NOMO-1 treated with dmso at 0.1 percent for 144 hours (cell line): Measurements from ENCODE around the gene ZNF785.
A peak's percentile ranks its signal among the peaks of the same experiment; 100 is the strongest.
"Not testable (repeated sequence)": the region's sequence is repeated elsewhere in the genome, so short reads cannot be mapped to it uniquely, and the experiment has no call there.

ENCODE experiments used
- DNase-seq: peaks from one replicate; lab custom pipeline; 2025; ENCODE audit not compliant: unreplicated experiment; lab: John Stamatoyannopoulos, UW

ZNF785 gene

GRCh38 chr16:30540916-30541464 is 44.5 kb downstream of the ZNF785 start:
- not testable (repeated sequence) for DNase-seq

DNA sequence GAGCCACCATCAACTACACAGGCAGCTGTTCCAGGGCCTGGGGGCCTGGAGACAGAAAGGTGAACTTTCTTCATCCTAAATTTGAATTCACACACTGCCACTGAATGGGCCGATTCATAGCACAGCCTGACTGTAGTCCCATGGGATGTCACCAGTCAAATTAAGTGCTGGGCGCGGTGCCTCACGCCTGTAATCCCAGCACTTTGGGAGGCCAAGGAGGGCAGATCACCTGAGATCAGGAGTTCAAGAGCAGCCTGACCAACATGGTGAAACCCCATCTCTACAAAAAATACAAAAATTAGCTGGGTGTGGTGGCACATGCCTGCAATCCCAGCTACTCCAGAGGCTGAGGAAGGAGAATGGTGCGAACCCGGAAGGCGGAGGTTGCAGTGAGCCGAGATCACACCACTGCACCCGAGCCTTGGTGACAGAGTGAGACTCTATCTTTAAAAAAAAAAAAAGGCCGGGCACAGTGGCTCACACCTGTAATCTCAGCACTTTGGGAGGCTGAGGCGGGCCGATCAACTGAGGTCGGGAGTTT is 45.4 kb downstream of the ZNF785 start:
- DNase-seq = not testable (repeated sequence)

DNA sequence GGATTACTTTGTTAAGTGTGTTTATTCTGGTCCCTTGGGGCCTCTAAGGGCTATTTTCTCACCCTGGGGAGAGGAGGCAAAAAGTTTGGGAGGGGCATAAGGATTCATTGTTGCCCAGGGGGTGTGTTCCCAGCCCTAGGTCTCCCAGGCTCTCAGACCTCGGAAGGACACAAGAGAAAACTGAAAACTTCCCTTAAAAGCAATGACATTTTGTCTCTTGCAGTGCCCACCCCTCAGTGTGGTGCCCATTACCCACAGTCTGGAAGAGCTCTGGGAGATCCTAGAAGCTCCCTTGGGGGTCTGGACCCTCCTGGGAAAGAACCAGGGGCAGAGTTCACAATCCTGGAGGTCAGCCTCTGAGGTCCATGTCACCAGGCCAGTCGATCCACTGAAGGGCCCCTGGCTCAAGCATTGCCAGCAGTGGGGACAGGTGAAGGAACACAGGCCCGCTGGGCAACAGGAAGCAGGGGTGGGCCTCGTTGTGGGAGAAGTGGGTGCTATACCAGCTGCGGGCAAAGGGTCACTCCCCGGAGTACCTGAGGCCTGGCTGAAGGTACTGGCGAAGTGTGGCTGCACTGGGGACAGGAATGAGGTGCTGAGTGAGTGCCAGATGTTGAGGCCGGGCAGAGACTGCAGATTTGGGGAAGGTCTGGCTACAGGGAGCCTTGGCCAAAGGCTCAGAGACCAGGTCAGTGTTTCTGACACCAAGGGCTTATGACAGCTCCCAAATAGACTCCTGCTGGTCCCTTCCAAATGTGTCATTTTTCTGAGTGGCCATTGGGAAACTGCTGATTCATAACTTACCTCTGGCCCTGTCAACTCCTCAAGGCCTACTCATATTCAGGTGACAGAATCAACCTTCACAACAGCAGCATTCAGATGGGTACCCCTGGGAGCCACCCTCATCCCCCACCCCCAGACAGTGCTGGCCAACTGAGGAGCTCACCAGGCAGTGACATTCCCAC is 46.2 kb downstream of the ZNF785 start:
- DNase-seq = no peak

DNA sequence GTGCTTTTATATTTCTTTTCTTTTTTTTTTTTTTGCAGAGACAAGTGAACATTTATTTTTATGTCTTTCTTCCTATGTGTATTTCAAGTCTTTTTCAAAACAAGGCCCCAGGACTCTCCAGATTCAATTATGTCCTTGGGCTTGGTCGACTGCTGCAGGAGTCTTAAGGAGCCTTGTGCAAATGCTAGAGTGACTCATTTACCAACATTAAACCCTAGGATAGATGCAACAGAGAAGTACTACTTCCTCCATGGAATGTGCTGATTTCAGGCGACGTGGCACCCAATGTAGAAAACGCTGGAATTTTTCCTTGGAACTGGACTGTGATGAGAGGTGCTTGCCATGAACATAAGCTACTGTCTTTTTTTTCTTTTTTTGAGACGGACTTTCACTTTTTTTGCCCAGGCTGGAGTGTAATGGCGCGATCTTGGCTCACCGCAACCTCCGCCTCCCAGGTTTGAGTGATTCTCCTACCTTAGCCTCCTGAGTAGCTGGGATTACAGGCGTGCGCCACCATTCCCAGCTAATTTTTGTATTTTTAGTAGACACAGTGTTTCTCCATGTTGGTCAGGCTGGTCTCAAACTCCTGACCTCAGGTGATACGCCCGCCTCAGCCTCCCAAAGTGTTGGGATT is 49.0 kb downstream of the ZNF785 start:
- not testable (repeated sequence) for DNase-seq

- DNase-seq = peak; percentile 67
Observed at GRCh38 chr16:30535777-30536190, 49.7 kb downstream of the ZNF785 start.

DNA sequence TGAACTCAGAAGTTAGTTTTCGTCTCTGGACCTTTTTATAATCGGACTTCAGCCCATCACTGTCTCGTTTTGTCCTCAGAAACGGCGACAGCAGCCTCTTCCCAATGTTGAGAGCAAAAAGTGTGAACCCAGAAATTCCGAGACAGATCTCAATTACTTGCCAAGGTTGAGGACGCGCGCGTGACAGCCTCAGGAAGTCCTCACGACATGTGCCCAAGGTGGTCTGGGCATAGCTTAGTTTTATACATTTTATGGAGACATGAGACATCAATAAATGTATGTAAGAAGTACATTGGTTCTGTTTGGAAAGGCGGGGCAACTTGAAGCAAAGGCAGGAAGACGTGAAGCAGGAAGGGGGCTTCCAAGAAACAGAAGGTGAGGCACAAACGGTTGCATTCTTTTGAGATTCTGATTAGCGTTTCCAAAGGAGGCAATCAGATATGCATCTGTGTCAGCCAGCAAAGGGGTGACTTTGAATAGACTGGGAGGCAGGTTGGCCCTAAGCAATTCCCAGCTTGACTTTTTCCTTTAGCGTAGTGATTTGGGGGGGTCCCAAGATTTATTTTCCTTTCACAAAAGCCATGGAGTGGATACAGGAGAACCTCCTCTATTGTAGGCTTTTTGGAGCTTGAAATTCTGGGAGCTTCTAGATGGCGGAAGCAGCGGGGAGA is 50.3 kb downstream of the ZNF785 start:
- DNase-seq = no peak

- peak; percentile 77 for DNase-seq
Observed at GRCh38 chr16:30534368-30535105, 51.0 kb downstream of the ZNF785 start, which contains the start of gene ZNF747. ZNF747 (minus strand) TSS chr16:30534858; CDS start chr16:30534679, 179 bp downstream.

GRCh38 chr16:30533748-30534367 is 51.6 kb downstream of the ZNF785 start:
- no peak for DNase-seq

DNA sequence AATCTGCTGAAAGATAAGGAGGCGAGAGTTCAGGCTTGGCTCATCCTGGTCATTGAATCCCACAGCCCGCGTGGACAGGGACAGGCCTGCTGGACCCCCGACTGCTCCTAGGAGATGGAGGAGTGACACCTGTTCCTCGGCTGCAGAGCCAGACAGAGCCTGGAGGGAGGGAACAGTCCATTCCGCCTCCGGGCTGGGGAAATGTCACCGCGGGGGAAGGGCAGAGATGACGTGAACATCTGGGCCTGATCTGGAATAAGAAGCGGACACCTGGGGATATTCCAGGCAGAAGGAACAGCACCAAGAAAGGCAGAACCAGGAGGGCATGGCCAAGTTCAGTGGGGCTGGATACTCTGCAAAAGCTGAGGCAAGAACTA is 52.4 kb downstream of the ZNF785 start:
- DNase-seq = no peak

DNA sequence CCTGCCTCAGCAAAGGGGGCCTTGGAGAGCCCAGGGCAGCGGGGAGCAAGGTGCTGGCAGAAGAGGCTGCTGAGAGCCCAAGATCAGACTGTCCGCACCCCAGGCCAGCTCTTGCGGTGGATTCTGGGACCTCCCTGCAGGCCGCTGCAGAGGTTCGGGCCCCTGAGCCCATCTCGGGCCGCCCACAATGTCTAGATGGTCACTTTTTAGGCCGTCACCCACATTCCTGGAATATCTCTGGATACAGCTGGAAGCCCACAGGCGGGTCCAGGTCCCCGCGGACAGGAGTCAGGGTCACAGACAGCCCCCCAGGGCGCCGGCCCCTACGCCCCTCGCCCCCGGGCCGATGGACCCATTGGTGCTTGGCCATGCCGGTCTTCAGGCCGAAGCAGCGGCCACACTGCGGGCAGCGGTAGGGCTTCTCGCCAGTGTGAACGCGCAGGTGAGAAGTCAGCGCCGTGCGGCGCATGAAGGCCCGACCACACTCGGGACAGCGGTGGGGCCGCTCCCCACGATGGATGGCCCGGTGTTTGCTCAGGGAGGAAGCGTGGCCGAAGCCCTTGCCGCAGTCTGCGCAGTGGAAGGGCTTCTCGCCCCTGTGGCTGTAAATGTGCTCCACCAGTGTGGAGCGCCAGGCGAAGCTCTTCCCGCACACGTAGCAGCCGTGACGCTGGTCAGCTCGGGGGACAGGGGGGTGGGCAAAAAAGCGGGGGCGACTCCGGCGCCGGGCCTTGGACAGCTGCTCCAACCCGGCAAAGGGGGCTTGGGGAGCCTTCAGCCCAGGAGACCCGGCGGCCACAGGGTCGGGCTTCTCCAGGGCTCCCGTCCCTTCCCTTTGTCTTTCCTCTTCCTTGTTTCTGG is 53.0 kb downstream of the ZNF785 start:
- DNase-seq = no peak
